Mesenteric fat pad (tissue), 1 donor: ENCODE measurements around the gene DZIP1. TPM values are rescaled to one million over a fixed set of nuclear protein-coding genes. Genes with fewer than 3 reads are reported as not detected.

ENCODE experiments used
- DNase-seq: peaks from one replicate; pipeline ENCODE4 v3.0.0-alpha.2; 2020; ENCODE audit warnings: low spot score
- total RNA-seq: library from RNA; stranded (reverse); fragmentation: NEBNext Ultra II Directional; extraction: Animal tissue kit (Norgen Biotek cat#: 25700); gene quantifications from one replicate; pipeline ENCODE4 v1.2.1, GENCODE V29; 2021
- donor health status: DM: yes; HTN: yes; CAD: no.

The DZIP1 gene
- total RNA-seq, 1 donor from 2014 or later, result 7.8 TPM

- no peak for DNase-seq
Observed at GRCh38 chr13:95547531-95548167, 96.9 kb downstream of the DZIP1 start.

- DNase-seq, result no peak
Observed at GRCh38 chr13:95546919-95547318, 97.6 kb downstream of the DZIP1 start.

- DNase-seq, result no peak
Observed at GRCh38 chr13:95544293-95544692, 100.2 kb downstream of the DZIP1 start.

GRCh38 chr13:95541911-95542474 is 102.5 kb downstream of the DZIP1 start:
- DNase-seq, result no peak

GRCh38 chr13:95541308-95541707 is 103.2 kb downstream of the DZIP1 start:
- DNase-seq, result no peak

- DNase-seq, result no peak
Observed at GRCh38 chr13:95540888-95541287, 103.6 kb downstream of the DZIP1 start.

GRCh38 chr13:95536632-95537241 is 107.8 kb downstream of the DZIP1 start:
- DNase-seq, result no peak

GRCh38 chr13:95535243-95535642 is 109.3 kb downstream of the DZIP1 start:
- no peak for DNase-seq

- no peak for DNase-seq
Observed at GRCh38 chr13:95533545-95534160, 110.9 kb downstream of the DZIP1 start.

- no peak for DNase-seq
Observed at GRCh38 chr13:95530178-95530577, 114.3 kb downstream of the DZIP1 start.

Other genes with a start within 250 kb of the DZIP1 start
- not detected for gene CLDN10, start 92.0 kb downstream of the DZIP1 start, total RNA-seq
- gene DNAJC3, start 32.4 kb upstream of the DZIP1 start, total RNA-seq, result 55.1 TPM